ENCODE data around the gene PLEKHO2.

- TF ChIP-seq POLR2AphosphoS5 (IDR thresholded peaks at IDR 0.05; ENCODE audit: insufficient read depth, low read depth, low read length) (no peak), POLR2A (IDR thresholded peaks at IDR 0.05; ENCODE audit: low read depth, low read length) (no peak), CTCF (IDR thresholded peaks at IDR 0.05; ENCODE audit: extremely low read depth in 1 of 2, insufficient read depth in 1 of 2, low read depth in 1 of 2, low read length in 2 of 2) (no peak), EZH2 (IDR thresholded peaks at IDR 0.05; ENCODE audit: borderline replicate concordance, low read depth, low read length, severe bottlenecking) (no peak), JUN (IDR thresholded peaks at IDR 0.05; ENCODE audit: borderline replicate concordance, insufficient read depth, insufficient read length, low read depth) (no peak), MAX (IDR thresholded peaks at IDR 0.05; ENCODE audit: insufficient read depth, insufficient read length) (no peak), FOS (IDR thresholded peaks at IDR 0.05; ENCODE audit: borderline replicate concordance, insufficient read depth, low read length) (no peak)
These were observed 52.8 kb downstream of the PLEKHO2 start for GRCh38 chr15:64894395-64895056.
